T-cell (primary cell): Measurements from ENCODE around the gene PLD4. TPM values are rescaled to one million over a fixed set of nuclear protein-coding genes. Genes with fewer than 3 reads are reported as not detected.
A peak's percentile ranks its signal among the peaks of the same experiment; 100 is the strongest.

Experiments
- ATAC-seq, 4 experiments: fragments of 200-7000 bp in 3 of 4; fragments of 150-1000 bp in 1 of 4; cut with Tn5 transposase; replicated peaks in 1 of 4; 1 replicate in 3 of 4; 2 replicates in 1 of 4; pipeline ENCODE4 v1.10.0; 2021; ENCODE audit warnings: moderate library complexity in 3 of 4, mild to moderate bottlenecking in 2 of 4, moderate number of reproducible peaks in 1 of 4
- CTCF ChIA-PET, 2 donors: fragments of 300-600 bp; sonication (Branson Sonifier 250); formaldehyde crosslinking; loops; one replicate each; lab custom pipeline; 2022; ENCODE audit warnings: antibody characterized with exemption in 2 of 2; lab: Charles Lee
- POLR2A ChIA-PET, 2 donors: fragments of 300-600 bp; sonication (Branson Sonifier 250); formaldehyde crosslinking; loops; one replicate each; lab custom pipeline; 2022; ENCODE audit warnings: antibody characterized with exemption in 2 of 2; lab: Charles Lee
- DNase-seq, 35 experiments: peaks; one replicate each; pipeline versions ENCODE4 v3.0.0 to v3.0.0-alpha.2; 2013 to 2023
- H3K27ac ChIP-seq: one replicate; pipeline ENCODE4 v1.5.1; 2013; ENCODE audit warnings: low read length
- H3K27me3 ChIP-seq, 2 experiments: replicated peaks in 1 of 2; 1 replicate in 1 of 2; 2 replicates in 1 of 2; pipeline versions ENCODE4 v1.6.1 to v1.7.0; 2013; ENCODE audit warnings: low read length in 1 of 2, mixed read lengths in 1 of 2; ENCODE audit not compliant: control insufficient read depth in 2 of 2, insufficient read depth in 2 of 2; ENCODE audit errors: extremely low read depth in 1 of 2
- H3K36me3 ChIP-seq, 2 donors: 1 replicate in 1 of 2; 2 replicates in 1 of 2; pipeline versions ENCODE4 v1.6.1 to v1.7.0; 2013; ENCODE audit warnings: low read length in 1 of 2; ENCODE audit not compliant: control insufficient read depth in 2 of 2, insufficient read depth in 1 of 2; ENCODE audit errors: extremely low read depth in 1 of 2
- H3K4me1 ChIP-seq, 2 experiments: 1 replicate in 1 of 2; 2 replicates in 1 of 2; pipeline versions ENCODE4 v1.6.1 to v1.7.0; 2013; ENCODE audit warnings: low read length in 2 of 2, mixed read lengths in 1 of 2; ENCODE audit not compliant: insufficient read depth in 2 of 2, control insufficient read depth in 1 of 2; ENCODE audit errors: extremely low read depth in 1 of 2
- H3K4me3 ChIP-seq, 2 donors: 1 replicate in 1 of 2; 2 replicates in 1 of 2; pipeline versions ENCODE4 v1.5.1 to v1.7.0; 2013; ENCODE audit warnings: mild to moderate bottlenecking in 2 of 2, low read length in 1 of 2, moderate library complexity in 1 of 2; ENCODE audit not compliant: control insufficient read depth in 1 of 2; ENCODE audit errors: extremely low read depth in 1 of 2
- H3K9me3 ChIP-seq: 2 replicates; pipeline ENCODE4 v1.7.0; 2013
- H3K27ac Mint-ChIP-seq, 2 donors: one replicate each; pipeline ENCODE4 v1.8.0; 2020 to 2021; ENCODE audit warnings: mild to moderate bottlenecking in 2 of 2, mixed read lengths in 2 of 2
- H3K27me3 Mint-ChIP-seq, 2 donors: one replicate each; pipeline ENCODE4 v1.8.0; 2021 to 2022; ENCODE audit warnings: mixed read lengths in 2 of 2
- H3K36me3 Mint-ChIP-seq: one replicate; pipeline ENCODE4 v1.8.0; 2021; ENCODE audit warnings: mixed read lengths
- H3K4me1 Mint-ChIP-seq, 3 donors: one replicate each; pipeline ENCODE4 v1.8.0; 2020 to 2022; ENCODE audit warnings: mixed read lengths in 3 of 3, mild to moderate bottlenecking in 1 of 3
- H3K4me3 Mint-ChIP-seq, 3 donors: one replicate each; pipeline ENCODE4 v1.8.0; 2020 to 2022; ENCODE audit warnings: mild to moderate bottlenecking in 3 of 3, mixed read lengths in 3 of 3, moderate library complexity in 3 of 3
- H3K9me3 Mint-ChIP-seq, 3 donors: one replicate each; pipeline ENCODE4 v1.8.0; 2020 to 2022; ENCODE audit warnings: mixed read lengths in 3 of 3
- WGBS: methylation state at CpG from one replicate; pipeline ENCODE4 v1.1.5; 2013; ENCODE audit warnings: missing lambda C conversion rate; ENCODE audit not compliant: insufficient coverage; 5-methylcytosine and 5-hydroxymethylcytosine counted together
- total RNA-seq, 35 experiments: library from RNA in 6 of 35; stranded (reverse) in 6 of 35; fragments of 120-200 nt in 1 of 35; gene quantifications; one replicate each; pipeline versions ENCODE4 v1.2.1 to v1.2.4 and lab custom pipeline; 2013 to 2026

The PLD4 gene
- total RNA-seq, 5 donors from 2014 or later (not counting 1 experiment from before 2014, with no cell fraction given): 0.65 to 4.9 (median 3.9) TPM

DNA sequence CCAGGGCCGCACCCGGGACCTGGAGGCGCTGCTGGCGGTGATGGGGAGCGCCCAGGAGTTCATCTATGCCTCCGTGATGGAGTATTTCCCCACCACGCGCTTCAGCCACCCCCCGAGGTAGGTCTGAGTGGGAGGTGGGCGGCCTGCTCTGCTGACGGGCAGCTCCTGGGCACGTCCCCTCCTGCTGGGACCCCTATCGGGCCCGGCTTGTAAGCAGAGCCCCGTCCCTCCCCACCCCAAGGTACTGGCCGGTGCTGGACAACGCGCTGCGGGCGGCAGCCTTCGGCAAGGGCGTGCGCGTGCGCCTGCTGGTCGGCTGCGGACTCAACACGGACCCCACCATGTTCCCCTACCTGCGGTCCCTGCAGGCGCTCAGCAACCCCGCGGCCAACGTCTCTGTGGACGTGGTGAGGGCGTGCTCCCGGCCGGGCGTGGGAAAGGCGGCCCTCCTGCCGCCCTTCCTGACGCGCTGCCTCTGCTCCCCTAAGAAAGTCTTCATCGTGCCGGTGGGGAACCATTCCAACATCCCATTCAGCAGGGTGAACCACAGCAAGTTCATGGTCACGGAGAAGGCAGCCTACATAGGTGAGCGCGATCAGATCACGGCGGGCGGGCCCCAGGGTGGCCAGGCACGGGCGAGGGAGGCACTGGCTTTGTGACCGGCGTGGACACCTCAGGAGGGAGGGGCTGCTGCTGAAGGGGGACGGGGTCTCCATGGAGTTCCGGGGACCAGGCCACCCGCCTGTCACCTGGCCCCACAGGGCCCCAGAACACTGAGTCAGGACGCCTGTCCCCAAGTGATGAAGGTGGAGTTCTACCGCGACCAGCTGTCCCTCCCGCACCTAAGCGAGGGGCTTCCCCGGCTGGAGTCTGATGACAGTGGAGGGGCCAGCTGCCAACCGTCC lies 7.3 kb downstream of the PLD4 start:
- ATAC-seq: no peak
- POLR2A ChIA-PET: interaction anchor here in 1 of 2 donors (0.5 kb wide), 1 partner anchor 121 kb away, joined by 4 read pairs; no protein-coding TSS in a partner anchor
- Mint-ChIP-seq H3K4me1 (peaks cover 0 to 6% (median 0%) of the 10 kb centered on the region in 3 donors), H3K4me3 (peak overlapping the region; percentile 40 to 60 (median 52)), H3K36me3 (no peaks in the 10 kb centered on the region), H3K9me3 (no peaks in the 10 kb centered on the region), H3K27ac (no peak overlapping the region), H3K27me3 (peaks cover 0 to 14% of the 10 kb centered on the region in 2 donors)
- H3K4me3 ChIP-seq: no peak overlapping the region
- peaks cover 0 to 57% of the 10 kb centered on the region in 2 experiments for H3K27me3 ChIP-seq
- DNase-seq: no peak
- CTCF ChIA-PET: no interaction called here
- H3K27ac ChIP-seq: no peak overlapping the region
- no peaks in the 10 kb centered on the region for H3K9me3 ChIP-seq
- WGBS: 94% methylated on average over 51 of the region's 64 CpGs
- peaks cover 0 to 13% of the 10 kb centered on the region in 2 experiments for H3K4me1 ChIP-seq
- no peaks in the 10 kb centered on the region for H3K36me3 ChIP-seq

GRCh38 chr14:104932676-104933631 lies 8.3 kb downstream of the PLD4 start:
- H3K9me3 ChIP-seq: no peaks in the 10 kb centered on the region
- DNase-seq (peak; percentile 48 to 89 (median 74)), ATAC-seq (peak; percentile 91 to 94 (median 92))
- H3K27me3 ChIP-seq: peaks cover 0 to 51% of the 10 kb centered on the region in 2 experiments
- Mint-ChIP-seq H3K4me1 (peaks cover 0 to 6% (median 0%) of the 10 kb centered on the region in 3 donors), H3K27me3 (peaks cover 0 to 18% of the 10 kb centered on the region in 2 donors), H3K9me3 (no peaks in the 10 kb centered on the region), H3K36me3 (no peaks in the 10 kb centered on the region), H3K27ac (no peak overlapping the region), H3K4me3 (peak overlapping the region; percentile 61 to 64 (median 62))
- peaks cover 0 to 13% of the 10 kb centered on the region in 2 experiments for H3K4me1 ChIP-seq
- no peak overlapping the region for H3K27ac ChIP-seq
- POLR2A ChIA-PET: interaction anchor here in 1 of 2 donors (0.5 kb wide), 1 partner anchor 120 kb away, joined by 4 read pairs; no protein-coding TSS in a partner anchor
- CTCF ChIA-PET: no interaction called here
- peak overlapping the region; percentile 32 to 36 for H3K4me3 ChIP-seq
- WGBS: 53% methylated on average over 68 of the region's 100 CpGs
- H3K36me3 ChIP-seq: no peaks in the 10 kb centered on the region

- peaks cover 1 to 11% of the 10 kb centered on the region in 2 donors for H3K27me3 Mint-ChIP-seq
- H3K9me3 ChIP-seq: no peaks in the 10 kb centered on the region
- no peak overlapping the region for H3K27ac ChIP-seq
- H3K9me3 Mint-ChIP-seq: no peaks in the 10 kb centered on the region
- ATAC-seq: no peak
- H3K4me3 Mint-ChIP-seq: peak overlapping the region; percentile 59 to 75 (median 64)
- no peak overlapping the region for H3K27ac Mint-ChIP-seq
- H3K4me1 ChIP-seq: peaks cover 0 to 13% of the 10 kb centered on the region in 2 experiments
- no peaks in the 10 kb centered on the region for H3K36me3 Mint-ChIP-seq
- H3K4me3 ChIP-seq: no peak overlapping the region
- peaks cover 0 to 44% of the 10 kb centered on the region in 2 experiments for H3K27me3 ChIP-seq
- DNase-seq: peak in 2 of 35 experiments; percentile 12 to 17
- H3K4me1 Mint-ChIP-seq: peaks cover 0 to 6% (median 0%) of the 10 kb centered on the region in 3 donors
- 18% methylated on average over 10 of the region's 42 CpGs for WGBS
- ChIA-PET CTCF (no interaction called here), POLR2A (no interaction called here)
- H3K36me3 ChIP-seq: no peaks in the 10 kb centered on the region
Observed at GRCh38 chr14:104933746-104934733, 9.4 kb downstream of the PLD4 start.

- Mint-ChIP-seq H3K27me3 (peaks cover 1 to 11% of the 10 kb centered on the region in 2 donors), H3K27ac (no peak overlapping the region), H3K4me1 (peaks cover 0 to 6% (median 0%) of the 10 kb centered on the region in 3 donors), H3K4me3 (peak overlapping the region; percentile 57 to 75 (median 59)), H3K36me3 (no peaks in the 10 kb centered on the region), H3K9me3 (no peaks in the 10 kb centered on the region)
- 59% methylated on average over 3 of the region's 3 CpGs for WGBS
- H3K36me3 ChIP-seq: no peaks in the 10 kb centered on the region
- ATAC-seq: no peak
- peaks cover 0 to 45% of the 10 kb centered on the region in 2 experiments for H3K27me3 ChIP-seq
- H3K27ac ChIP-seq: no peak overlapping the region
- H3K4me3 ChIP-seq: no peak overlapping the region
- CTCF ChIA-PET: no interaction called here
- peaks cover 0 to 13% of the 10 kb centered on the region in 2 experiments for H3K4me1 ChIP-seq
- POLR2A ChIA-PET: no interaction called here
- peak in 1 of 35 experiments; percentile 9 for DNase-seq
- H3K9me3 ChIP-seq: no peaks in the 10 kb centered on the region
Observed at GRCh38 chr14:104935026-104935650, 10.5 kb downstream of the PLD4 start.

DNA sequence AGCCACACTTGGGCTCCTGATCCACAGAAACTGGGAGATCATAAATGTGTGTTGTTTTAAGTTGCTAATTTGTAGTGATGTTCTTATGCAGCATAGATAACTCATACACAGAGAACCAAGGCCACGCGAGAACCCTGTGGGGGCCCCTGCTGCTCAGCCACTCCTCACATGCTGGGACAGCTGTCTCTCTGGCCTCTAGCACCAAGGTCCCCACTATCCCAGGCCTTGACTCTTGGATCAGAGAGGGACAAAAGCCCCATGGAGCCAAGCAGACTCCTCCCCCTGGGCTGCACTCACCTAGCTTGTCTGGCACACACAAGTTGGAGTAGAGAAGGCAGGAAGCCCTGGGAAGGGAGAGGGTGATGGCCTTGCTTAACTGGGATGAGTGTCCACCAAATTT lies 11.3 kb downstream of the PLD4 start:
- H3K4me1 ChIP-seq: peaks cover 0 to 13% of the 10 kb centered on the region in 2 experiments
- no peak overlapping the region for H3K27ac ChIP-seq
- H3K4me1 Mint-ChIP-seq: peaks cover 0 to 6% (median 0%) of the 10 kb centered on the region in 3 donors
- CTCF ChIA-PET: no interaction called here
- H3K27me3 Mint-ChIP-seq: peaks cover 3 to 11% of the 10 kb centered on the region in 2 donors
- H3K36me3 ChIP-seq: no peaks in the 10 kb centered on the region
- no peaks in the 10 kb centered on the region for H3K36me3 Mint-ChIP-seq
- no peaks in the 10 kb centered on the region for H3K9me3 Mint-ChIP-seq
- POLR2A ChIA-PET: no interaction called here
- no peaks in the 10 kb centered on the region for H3K9me3 ChIP-seq
- H3K4me3 Mint-ChIP-seq: no peak overlapping the region
- peaks cover 0 to 51% of the 10 kb centered on the region in 2 experiments for H3K27me3 ChIP-seq
- no CpG with 5 or more reads among the region's 2 CpGs for WGBS
- no peak overlapping the region for H3K27ac Mint-ChIP-seq
- H3K4me3 ChIP-seq: no peak overlapping the region
- ATAC-seq (no peak), DNase-seq (peak in 1 of 35 experiments; percentile 3)
